GM19452 (cell line): ENCODE measurements around the gene SDHD.
A peak's percentile ranks its signal among the peaks of the same experiment; 100 is the strongest.
"Not testable (repeated sequence)": the region's sequence is repeated elsewhere in the genome, so short reads cannot be mapped to it uniquely, and the experiment has no call there.

Experiments
- ATAC-seq: cut with Tn5 transposase; IDR thresholded peaks from one replicate; pipeline ENCODE4 v1.9.1; 2021; ENCODE audit not compliant: unreplicated experiment

The SDHD gene

GRCh38 chr11:112086422-112087191, at the start of gene SDHD, which contains the start of gene TIMM8B:
Gene SDHD (plus strand): TSS chr11:112086873. CDS start chr11:112086908, 35 bp downstream.
Gene TIMM8B (minus strand): TSS chr11:112086756. CDS start chr11:112086723, 33 bp downstream.
- peak; percentile 84 for ATAC-seq

GRCh38 chr11:112037527-112037926, 49.1 kb upstream of the SDHD start:
- ATAC-seq, result no peak

GRCh38 chr11:112042161-112042960, 44.3 kb upstream of the SDHD start:
- no peak for ATAC-seq

- no peak for ATAC-seq
These were observed 43.7 kb upstream of the SDHD start for GRCh38 chr11:112042961-112043304.

- ATAC-seq, result no peak
These were observed 41.7 kb upstream of the SDHD start for GRCh38 chr11:112044961-112045360.

- ATAC-seq, result not testable (repeated sequence)
These were observed 40.0 kb upstream of the SDHD start for GRCh38 chr11:112046647-112047046.

- ATAC-seq, result not testable (repeated sequence)
These were observed 38.4 kb upstream of the SDHD start for GRCh38 chr11:112048256-112048655.

GRCh38 chr11:112049777-112050176, 36.9 kb upstream of the SDHD start:
- no peak for ATAC-seq

- peak; percentile 78 for ATAC-seq
These were observed 36.0 kb upstream of the SDHD start for GRCh38 chr11:112050721-112051120.

GRCh38 chr11:112051768-112052167, 34.9 kb upstream of the SDHD start:
- no peak for ATAC-seq

- ATAC-seq, result no peak
These were observed 29.5 kb upstream of the SDHD start for GRCh38 chr11:112057170-112057569.

- no peak for ATAC-seq
These were observed 28.6 kb upstream of the SDHD start for GRCh38 chr11:112058103-112058502.

GRCh38 chr11:112062923-112063322, 23.8 kb upstream of the SDHD start:
- ATAC-seq, result no peak

- ATAC-seq, result peak; percentile 92
These were observed 12.5 kb upstream of the SDHD start, which contains the start of the genes NKAPD1 and PIH1D2 for GRCh38 chr11:112073941-112074811. Gene NKAPD1 (plus strand): TSS chr11:112074299. CDS start chr11:112075575, 1,276 bp downstream. Gene PIH1D2 (minus strand): TSS chr11:112074017. CDS start chr11:112073174, 843 bp downstream.

GRCh38 chr11:112082729-112083128, 3.9 kb upstream of the SDHD start:
- no peak for ATAC-seq

- peak; percentile 28 for ATAC-seq
These were observed 751 bp upstream of the SDHD start for GRCh38 chr11:112085822-112086421.

GRCh38 chr11:112087212-112087611, 539 bp downstream of the SDHD start:
- peak; percentile 2 for ATAC-seq

- ATAC-seq, result not testable (repeated sequence)
These were observed 8.6 kb downstream of the SDHD start for GRCh38 chr11:112095302-112095701.

- ATAC-seq, result no peak
These were observed 9.5 kb downstream of the SDHD start for GRCh38 chr11:112096194-112096593.

GRCh38 chr11:112097734-112098528, 11.3 kb downstream of the SDHD start:
- no peak for ATAC-seq
